Left ventricle myocardium inferior (tissue), 1 donor: ENCODE data around the gene DNM3. TPM values are rescaled to one million over a fixed set of nuclear protein-coding genes. Genes with fewer than 3 reads are reported as not detected.

Experiments
- DNase-seq: peaks from one replicate; pipeline ENCODE4 v3.0.0-alpha.2; 2020
- H3K27ac ChIP-seq: fragments of 200-600 bp; replicated peaks from 2 replicates; pipeline ENCODE4 v1.8.0; 2021
- H3K27me3 ChIP-seq: fragments of 200-600 bp; 2 replicates; pipeline ENCODE4 v1.8.0; 2021; ENCODE audit warnings: low read depth
- H3K36me3 ChIP-seq: fragments of 200-600 bp; 2 replicates; pipeline ENCODE4 v1.8.0; 2021
- H3K4me1 ChIP-seq: fragments of 200-600 bp; 2 replicates; pipeline ENCODE4 v1.8.0; 2021
- H3K4me3 ChIP-seq: fragments of 200-600 bp; 2 replicates; pipeline ENCODE4 v1.8.0; 2021; ENCODE audit warnings: mild to moderate bottlenecking, moderate library complexity
- H3K9me3 ChIP-seq: fragments of 200-600 bp; replicated peaks from 2 replicates; pipeline ENCODE4 v1.8.0; 2021
- intact Hi-C: fragments of 100-400 bp; cut with micrococcal nuclease; formaldehyde crosslinking; loops from one replicate; pipeline ENCODE4 v1.11.0; 2022
- total RNA-seq: library from RNA; stranded (reverse); fragmentation: NEBNext Ultra II Directional; extraction: Animal tissue kit (Norgen Biotek cat#: 25700); gene quantifications from one replicate; pipeline ENCODE4 v1.2.1, GENCODE V29; 2021
- TF ChIP-seq, protein P1 (sequence below): fragments of 200-600 bp; IDR thresholded peaks from 2 replicates; pipeline ENCODE4 v1.8.0; 2021; ENCODE audit warnings: antibody characterized with exemption, mild to moderate bottlenecking, borderline replicate concordance
- donor health status: DM: no; HTN: yes; CAD: no; lungs with severe emphysema.

Gene DNM3
- total RNA-seq, 1 donor from 2014 or later = 1.2 TPM

DNA sequence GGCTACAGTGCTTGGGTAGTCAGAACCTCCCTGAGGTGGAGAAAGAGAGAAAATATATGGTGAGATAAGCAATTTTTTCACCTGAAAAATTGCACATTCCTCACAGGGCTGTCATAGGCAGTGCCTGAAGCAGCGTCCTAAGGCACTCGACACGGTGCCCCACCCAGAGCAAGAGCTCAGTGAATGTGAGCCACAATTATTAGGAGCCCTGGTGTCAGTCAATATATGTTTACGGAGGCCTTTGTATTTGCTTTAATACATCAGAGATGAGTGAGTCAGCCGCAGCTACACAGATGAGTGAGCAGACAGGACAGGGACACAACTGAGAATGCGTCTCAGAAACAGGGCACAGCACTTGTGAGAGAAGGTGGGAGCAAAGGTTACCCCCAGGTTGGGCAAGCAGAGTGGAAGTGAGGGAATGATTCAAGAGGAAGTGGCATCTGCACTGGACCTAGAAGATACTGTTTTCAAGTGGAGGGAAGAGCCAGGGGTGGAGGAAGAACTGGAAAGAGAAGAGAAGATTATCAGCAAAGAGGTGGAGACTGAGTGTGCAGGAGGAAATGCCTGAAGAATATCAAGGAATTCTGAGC is 607.8 kb downstream of the DNM3 start:
- Histone ChIP-seq H3K36me3 (no peaks in the 10 kb centered on the region), H3K4me1 (peaks cover 30% of the 10 kb centered on the region), H3K27me3 (no peaks in the 10 kb centered on the region), H3K9me3 (no peaks in the 10 kb centered on the region), H3K4me3 (no peak overlapping the region), H3K27ac (no peak overlapping the region)
- no peak for DNase-seq
- intact Hi-C loops = no loop called here
- TF ChIP-seq, protein P1, sequence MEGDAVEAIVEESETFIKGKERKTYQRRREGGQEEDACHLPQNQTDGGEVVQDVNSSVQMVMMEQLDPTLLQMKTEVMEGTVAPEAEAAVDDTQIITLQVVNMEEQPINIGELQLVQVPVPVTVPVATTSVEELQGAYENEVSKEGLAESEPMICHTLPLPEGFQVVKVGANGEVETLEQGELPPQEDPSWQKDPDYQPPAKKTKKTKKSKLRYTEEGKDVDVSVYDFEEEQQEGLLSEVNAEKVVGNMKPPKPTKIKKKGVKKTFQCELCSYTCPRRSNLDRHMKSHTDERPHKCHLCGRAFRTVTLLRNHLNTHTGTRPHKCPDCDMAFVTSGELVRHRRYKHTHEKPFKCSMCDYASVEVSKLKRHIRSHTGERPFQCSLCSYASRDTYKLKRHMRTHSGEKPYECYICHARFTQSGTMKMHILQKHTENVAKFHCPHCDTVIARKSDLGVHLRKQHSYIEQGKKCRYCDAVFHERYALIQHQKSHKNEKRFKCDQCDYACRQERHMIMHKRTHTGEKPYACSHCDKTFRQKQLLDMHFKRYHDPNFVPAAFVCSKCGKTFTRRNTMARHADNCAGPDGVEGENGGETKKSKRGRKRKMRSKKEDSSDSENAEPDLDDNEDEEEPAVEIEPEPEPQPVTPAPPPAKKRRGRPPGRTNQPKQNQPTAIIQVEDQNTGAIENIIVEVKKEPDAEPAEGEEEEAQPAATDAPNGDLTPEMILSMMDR = no peak

DNA sequence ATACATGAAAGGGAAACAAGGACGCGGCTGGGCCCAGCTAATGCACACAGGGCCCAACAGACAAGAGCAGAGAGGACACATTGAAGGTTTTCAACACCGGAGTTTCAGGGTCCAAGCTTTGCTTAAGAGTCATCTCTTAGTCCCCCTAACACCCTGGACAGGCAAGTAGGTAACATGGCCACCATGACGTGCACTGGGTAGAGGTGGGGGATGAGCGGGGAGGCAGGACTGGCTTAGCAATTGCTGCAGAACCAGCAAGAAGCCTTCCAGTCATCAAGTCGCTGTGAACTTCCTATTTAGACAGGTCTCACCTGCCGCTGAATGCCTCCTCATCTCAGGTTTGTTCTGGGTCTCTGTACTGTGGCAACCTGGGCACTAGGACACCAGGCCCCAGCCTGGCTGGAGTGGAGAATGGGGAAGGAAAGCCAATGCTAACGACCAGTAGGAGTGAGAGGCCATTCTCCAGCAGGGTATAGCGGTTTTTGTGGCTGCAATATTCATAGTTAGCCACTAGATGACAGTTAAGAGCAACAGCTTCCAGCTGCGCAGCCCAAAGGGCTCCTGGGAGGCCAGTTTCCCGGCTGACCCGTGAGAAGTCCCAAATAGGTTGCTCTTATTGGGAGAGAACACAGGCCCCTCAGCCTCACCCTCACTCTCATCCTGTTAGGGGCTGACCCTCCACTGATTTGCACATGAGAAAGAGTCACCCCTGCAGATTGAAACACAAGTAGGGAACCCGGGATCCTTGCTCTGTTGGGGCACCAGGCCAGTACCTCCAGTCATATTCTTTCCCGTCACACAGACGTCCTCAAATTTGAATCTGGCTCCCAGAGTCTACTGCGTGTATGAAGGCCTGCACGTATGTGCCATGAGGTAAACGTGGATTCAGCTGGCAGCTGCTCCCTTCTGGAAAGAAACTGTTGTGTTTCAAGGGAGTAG is 608.6 kb downstream of the DNM3 start:
- intact Hi-C loops = no loop called here
- H3K27me3 ChIP-seq = no peaks in the 10 kb centered on the region
- peaks cover 27% of the 10 kb centered on the region for H3K4me1 ChIP-seq
- peak overlapping the region; percentile 37 for H3K27ac ChIP-seq
- no peaks in the 10 kb centered on the region for H3K9me3 ChIP-seq
- TF ChIP-seq, protein P1 = peak; percentile 90
- DNase-seq = peak; percentile 50
- no peaks in the 10 kb centered on the region for H3K36me3 ChIP-seq
- H3K4me3 ChIP-seq = no peak overlapping the region

DNA sequence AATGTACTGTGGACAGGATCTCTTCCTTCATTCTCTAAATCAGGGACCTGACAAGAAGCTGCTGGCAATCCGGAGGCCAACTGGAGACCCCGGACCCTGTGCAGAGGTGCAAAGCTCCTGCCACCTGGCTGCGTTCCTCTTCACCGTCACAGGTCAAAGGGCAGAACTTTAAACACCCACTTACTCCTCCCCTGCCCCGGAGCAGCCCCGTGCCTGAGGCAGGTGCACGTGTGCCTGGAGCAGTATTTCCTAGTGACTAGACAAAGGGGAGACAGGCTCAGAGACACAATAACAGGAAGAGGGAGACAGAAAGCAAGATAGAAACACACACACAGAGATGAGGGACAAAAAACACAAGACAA is 609.2 kb downstream of the DNM3 start:
- peak overlapping the region; percentile 37 for H3K27ac ChIP-seq
- no peak for DNase-seq
- H3K4me3 ChIP-seq = no peak overlapping the region
- peaks cover 27% of the 10 kb centered on the region for H3K4me1 ChIP-seq
- intact Hi-C loops = no loop called here
- H3K36me3 ChIP-seq = no peaks in the 10 kb centered on the region
- no peaks in the 10 kb centered on the region for H3K9me3 ChIP-seq
- TF ChIP-seq, protein P1 = no peak
- no peaks in the 10 kb centered on the region for H3K27me3 ChIP-seq

DNA sequence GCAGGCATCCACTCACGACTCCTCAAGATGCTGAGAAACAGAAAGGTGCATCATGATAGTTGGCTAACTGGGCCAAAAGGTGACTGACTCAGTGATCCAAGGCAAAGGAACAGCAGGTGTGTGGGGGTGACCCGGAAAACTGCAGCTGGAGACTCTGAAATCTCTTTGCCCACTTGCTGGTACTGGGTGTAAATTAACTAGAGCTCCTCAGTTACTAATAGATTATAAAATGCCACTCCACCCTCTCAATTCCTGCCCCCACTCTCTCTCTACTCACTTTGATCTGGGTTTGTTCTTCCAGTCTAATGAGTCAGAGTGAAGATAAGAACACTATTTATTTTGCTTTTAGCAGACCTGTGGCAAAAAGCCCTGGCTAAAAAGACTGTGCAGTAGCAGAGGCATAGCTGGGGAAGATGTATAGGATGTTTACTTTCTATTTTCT is 609.7 kb downstream of the DNM3 start:
- no peaks in the 10 kb centered on the region for H3K36me3 ChIP-seq
- no peak for DNase-seq
- peaks cover 27% of the 10 kb centered on the region for H3K4me1 ChIP-seq
- no peaks in the 10 kb centered on the region for H3K9me3 ChIP-seq
- H3K27me3 ChIP-seq = no peaks in the 10 kb centered on the region
- TF ChIP-seq, protein P1 = no peak
- intact Hi-C loops = no loop called here
- peak overlapping the region; percentile 37 for H3K27ac ChIP-seq
- no peak overlapping the region for H3K4me3 ChIP-seq

DNA sequence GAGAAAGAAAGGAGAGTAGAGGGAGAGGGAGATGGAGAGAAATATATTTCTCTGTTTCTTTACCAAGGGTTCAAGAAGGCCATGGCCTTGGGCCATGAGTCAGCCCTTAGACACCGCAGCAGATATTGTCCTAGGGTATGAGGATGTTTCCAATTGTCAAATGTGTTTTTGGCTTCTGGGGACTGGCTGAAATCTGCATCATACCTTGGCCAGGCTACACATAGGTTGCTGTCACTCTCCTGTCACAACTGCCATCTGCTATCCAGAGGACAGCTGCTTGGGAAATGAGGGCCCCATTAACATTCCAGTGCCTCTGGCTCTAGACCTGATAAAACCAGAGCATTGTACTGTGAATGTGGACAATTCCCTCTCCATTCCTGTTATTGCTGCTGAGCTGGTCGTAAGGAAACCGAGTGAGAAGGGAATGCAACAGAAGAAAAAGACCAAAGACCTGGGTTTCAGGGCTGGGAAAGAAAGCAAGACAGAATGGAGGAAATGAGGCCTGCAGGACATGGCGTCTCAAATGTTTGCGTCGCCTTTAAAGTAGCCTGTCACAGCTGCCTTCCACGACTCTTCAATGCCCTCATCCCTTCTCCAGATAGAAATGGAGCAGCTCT is 611.3 kb downstream of the DNM3 start:
- TF ChIP-seq, protein P1 = no peak
- H3K9me3 ChIP-seq = no peaks in the 10 kb centered on the region
- H3K27ac ChIP-seq = peak overlapping the region; percentile 71
- H3K36me3 ChIP-seq = no peaks in the 10 kb centered on the region
- DNase-seq = no peak
- no peaks in the 10 kb centered on the region for H3K27me3 ChIP-seq
- H3K4me3 ChIP-seq = peak overlapping the region; percentile 32
- intact Hi-C loops = no loop called here
- peaks cover 27% of the 10 kb centered on the region for H3K4me1 ChIP-seq
